ENCODE measurements around the gene MAML2.

Gene MAML2

GRCh38 chr11:96075532-96075959, 267.4 kb downstream of the MAML2 start:
- in situ Hi-C loops (cut with MboI; ENCODE audit: low pct_unique_long_range_greater_than_20kb, low sequenced_read_pairs, unreplicated experiment) = loop anchor here (25.0 kb wide), 1 partner anchor 112 kb away; no protein-coding TSS in a partner anchor
- TF ChIP-seq CTCF (IDR thresholded peaks at IDR 0.05; ENCODE audit: extremely low read depth, insufficient read depth, missing control alignments) = no peak
- peak; percentile 44 for DNase-seq (ENCODE audit: low spot score)

DNA sequence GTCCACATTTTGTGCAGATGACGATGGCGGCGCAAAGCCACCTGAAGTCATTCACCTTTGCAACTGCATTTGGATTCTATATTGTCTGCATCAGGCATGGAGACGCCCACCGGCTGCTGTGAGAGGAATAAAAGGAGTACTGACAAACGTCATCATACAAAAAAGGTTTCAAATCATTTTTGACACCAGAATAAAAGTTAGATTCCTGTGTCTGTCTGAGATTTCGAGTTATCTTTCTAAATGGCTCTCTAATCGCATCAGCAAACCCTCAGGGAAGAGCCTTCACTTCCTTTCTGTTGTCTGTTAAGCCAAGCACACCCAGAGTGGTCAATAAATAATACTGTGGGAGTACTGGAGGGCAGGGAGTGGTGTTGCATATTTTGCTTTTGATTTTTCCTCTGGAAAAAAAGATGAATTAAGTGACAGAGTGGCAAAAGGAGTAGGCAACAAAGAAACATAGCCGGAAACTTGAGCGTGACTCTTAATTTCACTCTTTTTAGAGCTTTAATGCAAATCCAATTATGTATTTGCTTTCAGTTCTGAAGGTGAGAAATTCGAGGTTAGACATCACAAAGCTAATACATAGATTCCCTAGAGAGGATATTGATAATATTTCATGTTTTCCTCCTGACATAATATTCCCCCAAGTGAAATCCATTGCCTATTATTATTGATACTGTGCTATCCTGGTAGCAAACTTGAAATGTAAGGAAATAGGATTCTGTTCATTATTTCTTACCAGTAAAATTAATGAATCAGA, 268.3 kb downstream of the MAML2 start:
- in situ Hi-C loops (cut with MboI; ENCODE audit: low pct_unique_long_range_greater_than_20kb, low sequenced_read_pairs, unreplicated experiment) = loop anchor here (25.0 kb wide), 2 partner anchors 113 to 263 kb away; partner anchors contain the start of gene MAML2
- TF ChIP-seq CTCF (IDR thresholded peaks at IDR 0.05; ENCODE audit: extremely low read depth, insufficient read depth, missing control alignments) = no peak
- DNase-seq (ENCODE audit: low spot score) = peak; percentile 16

DNA sequence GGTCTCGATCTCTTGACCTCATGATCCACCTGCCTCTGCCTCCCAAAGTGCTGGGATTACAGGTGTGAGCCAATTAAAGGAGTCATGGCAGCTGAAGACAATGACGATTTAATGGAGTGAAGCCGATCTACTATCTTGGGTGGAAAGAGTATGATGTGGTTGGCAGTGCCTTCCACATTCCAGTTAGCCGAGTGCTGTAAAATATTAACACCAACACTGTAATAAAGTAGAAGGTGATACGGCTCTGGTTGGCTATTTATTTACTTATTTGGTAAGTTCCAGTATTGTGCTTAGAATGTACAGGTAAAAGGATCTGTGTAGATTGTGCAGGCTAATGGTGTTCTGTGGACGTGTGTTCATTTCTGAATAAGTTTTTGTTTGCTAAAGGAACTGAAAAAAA, 269.5 kb downstream of the MAML2 start:
- no peak for DNase-seq (ENCODE audit: low spot score)
- no peak for TF ChIP-seq CTCF (IDR thresholded peaks at IDR 0.05; ENCODE audit: extremely low read depth, insufficient read depth, missing control alignments)
- in situ Hi-C loops (cut with MboI; ENCODE audit: low pct_unique_long_range_greater_than_20kb, low sequenced_read_pairs, unreplicated experiment) = loop anchor here (25.0 kb wide), 1 partner anchor 264 kb away; the partner anchor contains the start of gene MAML2

DNA sequence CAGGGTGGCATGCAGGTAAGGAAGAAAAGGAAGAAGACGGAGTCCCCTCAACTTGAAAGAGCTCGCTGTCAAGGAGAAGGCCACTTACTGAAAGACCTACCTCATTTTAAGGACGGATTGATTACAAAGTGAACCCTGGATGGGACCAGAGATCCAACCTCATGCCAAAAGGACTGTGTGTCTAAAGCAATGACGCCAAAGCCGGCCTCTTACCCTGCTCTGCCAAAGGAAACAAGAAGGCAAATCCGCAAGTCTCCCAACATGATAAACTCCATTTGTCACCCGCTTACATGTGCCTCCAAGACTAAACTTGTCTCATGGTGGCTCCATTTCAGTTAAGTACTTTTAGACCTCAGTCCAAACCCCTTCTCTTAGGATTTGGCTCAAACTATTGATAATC, 270.4 kb downstream of the MAML2 start:
- no peak for DNase-seq (ENCODE audit: low spot score)
- in situ Hi-C loops (cut with MboI; ENCODE audit: low pct_unique_long_range_greater_than_20kb, low sequenced_read_pairs, unreplicated experiment) = loop anchor here (25.0 kb wide), 1 partner anchor 265 kb away; the partner anchor contains the start of gene MAML2
- TF ChIP-seq CTCF (IDR thresholded peaks at IDR 0.05; ENCODE audit: extremely low read depth, insufficient read depth, missing control alignments) = no peak

DNA sequence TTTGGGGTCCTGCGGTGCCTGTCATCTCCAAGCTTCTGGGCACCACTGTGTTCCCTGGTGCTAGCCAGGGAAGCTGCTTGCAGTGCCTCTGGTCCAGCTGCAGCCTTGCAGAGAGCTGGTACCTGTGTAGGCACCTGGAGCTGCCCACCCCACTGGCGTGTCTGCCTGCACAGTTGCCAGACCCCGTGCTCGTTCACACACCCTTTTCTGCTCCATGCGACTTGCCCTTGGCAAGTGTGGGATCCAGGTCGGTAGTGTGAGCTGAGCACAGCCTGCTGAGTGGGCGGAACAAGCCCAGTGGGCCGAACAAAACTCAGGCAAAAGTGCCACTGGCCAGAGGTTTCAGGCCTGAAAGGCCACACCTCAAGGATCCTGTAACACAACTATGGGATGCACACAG, 272.5 kb downstream of the MAML2 start:
- no peak for DNase-seq (ENCODE audit: low spot score)
- no peak for TF ChIP-seq CTCF (IDR thresholded peaks at IDR 0.05; ENCODE audit: extremely low read depth, insufficient read depth, missing control alignments)
- in situ Hi-C loops (cut with MboI; ENCODE audit: low pct_unique_long_range_greater_than_20kb, low sequenced_read_pairs, unreplicated experiment) = loop anchor here (25.0 kb wide), 1 partner anchor 267 kb away; the partner anchor contains the start of gene MAML2

DNA sequence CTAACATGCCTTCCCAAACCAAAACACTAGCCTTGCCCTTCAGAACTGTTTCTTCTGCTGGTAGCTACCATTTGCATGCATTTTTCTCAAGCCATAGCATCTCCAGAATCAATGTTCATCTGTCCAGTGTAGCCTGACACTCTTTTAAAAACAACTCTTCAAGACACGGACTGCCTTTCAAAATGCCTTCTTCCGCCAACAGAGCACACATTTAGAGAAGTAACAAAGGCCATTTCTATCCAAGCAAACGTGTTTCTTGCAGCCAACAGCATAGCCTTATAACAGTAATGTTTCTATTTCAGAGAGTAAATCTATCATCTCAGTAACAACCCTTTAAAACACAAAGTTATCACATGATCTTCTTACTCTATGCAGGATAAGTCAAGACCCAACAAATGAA, 275.8 kb downstream of the MAML2 start:
- DNase-seq (ENCODE audit: low spot score) = no peak
- no peak for TF ChIP-seq CTCF (IDR thresholded peaks at IDR 0.05; ENCODE audit: extremely low read depth, insufficient read depth, missing control alignments)
- in situ Hi-C loops (cut with MboI; ENCODE audit: low pct_unique_long_range_greater_than_20kb, low sequenced_read_pairs, unreplicated experiment) = loop anchor here (25.0 kb wide), 1 partner anchor 270 kb away; the partner anchor contains the start of gene MAML2

All from GM13977 (cell line).